GM21381 (cell line): ENCODE results near the gene TMEM220.
"Not testable (repeated sequence)": the region's sequence is repeated elsewhere in the genome, so short reads cannot be mapped to it uniquely, and the experiment has no call there.

Experiments used
- ATAC-seq: cut with Tn5 transposase; IDR thresholded peaks from one replicate; pipeline ENCODE4 v1.9.1; 2021; ENCODE audit warnings: mild to moderate bottlenecking, moderate library complexity; ENCODE audit not compliant: unreplicated experiment

The TMEM220 gene

GRCh38 chr17:10731408-10731879 is 1.6 kb upstream of the TMEM220 start:
- ATAC-seq: no peak

GRCh38 chr17:10730247-10730646 is 424 bp upstream of the TMEM220 start:
- peak; percentile 8 for ATAC-seq

DNA sequence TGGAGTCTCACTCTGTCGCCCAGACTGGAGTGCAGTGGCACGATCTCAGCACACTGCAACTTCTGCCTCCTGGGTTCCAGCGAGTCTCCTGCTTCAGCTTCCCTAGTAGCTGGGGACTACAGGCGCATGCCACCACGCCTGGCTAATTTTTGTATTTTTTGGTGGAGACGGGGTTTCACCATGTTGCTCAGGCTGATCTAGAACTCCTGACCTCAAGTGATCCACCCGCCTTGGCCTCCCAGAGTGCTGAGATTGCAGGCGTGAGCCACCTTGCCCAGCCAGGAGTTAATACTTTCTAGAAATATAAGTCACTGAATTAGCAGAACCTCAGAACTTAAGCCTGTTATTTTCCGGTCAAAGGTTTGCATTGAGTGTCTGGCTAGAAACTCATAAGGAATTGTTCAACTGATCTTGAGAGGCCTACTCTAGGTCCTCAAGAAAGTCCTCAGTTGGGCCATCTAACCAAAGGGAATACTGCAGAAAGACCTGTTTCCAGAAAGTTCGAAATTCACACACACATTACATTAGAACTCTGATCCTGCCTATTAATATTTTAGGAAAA is 1.4 kb downstream of the TMEM220 start:
- ATAC-seq: no peak

DNA sequence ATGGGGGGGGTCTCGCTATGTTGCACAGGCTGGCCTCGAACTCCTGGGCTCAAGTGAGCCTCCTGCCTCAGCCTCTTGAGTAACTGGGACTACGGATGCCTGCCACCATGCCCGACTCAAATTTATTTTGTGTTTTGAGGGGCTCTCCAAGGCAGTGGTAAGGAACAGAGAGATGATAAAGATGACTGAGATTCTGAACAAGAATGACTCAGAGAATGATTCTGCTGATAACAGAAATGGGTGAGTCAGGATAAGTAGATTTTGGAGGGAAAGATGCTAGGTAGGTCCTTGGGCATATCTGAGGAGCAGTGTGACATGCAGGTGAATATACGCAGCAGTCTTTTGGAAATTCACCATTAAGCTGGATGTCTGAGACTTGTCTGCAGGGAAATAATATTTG is 2.6 kb downstream of the TMEM220 start:
- ATAC-seq: no peak

GRCh38 chr17:10726196-10726595 is 3.6 kb downstream of the TMEM220 start:
- no peak for ATAC-seq

- no peak for ATAC-seq
Measured at GRCh38 chr17:10725262-10725661, 4.6 kb downstream of the TMEM220 start.

- no peak for ATAC-seq
Measured at GRCh38 chr17:10724546-10725195, 5.2 kb downstream of the TMEM220 start.

DNA sequence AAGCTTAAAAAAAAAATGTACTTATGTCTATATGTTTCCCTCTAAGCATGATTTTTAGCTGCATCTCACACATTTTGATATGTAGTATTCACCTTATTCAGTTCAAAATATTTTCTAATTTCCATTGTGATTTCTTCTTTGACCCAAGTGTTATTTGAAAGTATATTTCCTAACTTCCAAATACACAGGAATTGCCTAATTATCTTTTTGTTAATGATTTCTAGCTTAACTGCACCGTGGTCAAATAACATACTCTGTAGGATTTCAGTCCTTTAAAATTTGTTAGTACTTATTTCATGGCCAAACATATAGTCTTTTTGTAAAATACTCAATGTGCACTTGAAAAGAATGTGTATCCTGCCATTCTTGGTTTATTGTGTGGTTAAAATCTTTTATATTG is 11.3 kb downstream of the TMEM220 start:
- no peak for ATAC-seq

- ATAC-seq: no peak
Measured at GRCh38 chr17:10716218-10716617, 13.6 kb downstream of the TMEM220 start.

GRCh38 chr17:10713318-10713717 is 16.5 kb downstream of the TMEM220 start:
- ATAC-seq: no peak

- no peak for ATAC-seq
Measured at GRCh38 chr17:10705727-10706126, 24.1 kb downstream of the TMEM220 start.

- no peak for ATAC-seq
Measured at GRCh38 chr17:10702574-10702973, 27.2 kb downstream of the TMEM220 start.

- no peak for ATAC-seq
Measured at GRCh38 chr17:10699856-10700255, 30.0 kb downstream of the TMEM220 start.

DNA sequence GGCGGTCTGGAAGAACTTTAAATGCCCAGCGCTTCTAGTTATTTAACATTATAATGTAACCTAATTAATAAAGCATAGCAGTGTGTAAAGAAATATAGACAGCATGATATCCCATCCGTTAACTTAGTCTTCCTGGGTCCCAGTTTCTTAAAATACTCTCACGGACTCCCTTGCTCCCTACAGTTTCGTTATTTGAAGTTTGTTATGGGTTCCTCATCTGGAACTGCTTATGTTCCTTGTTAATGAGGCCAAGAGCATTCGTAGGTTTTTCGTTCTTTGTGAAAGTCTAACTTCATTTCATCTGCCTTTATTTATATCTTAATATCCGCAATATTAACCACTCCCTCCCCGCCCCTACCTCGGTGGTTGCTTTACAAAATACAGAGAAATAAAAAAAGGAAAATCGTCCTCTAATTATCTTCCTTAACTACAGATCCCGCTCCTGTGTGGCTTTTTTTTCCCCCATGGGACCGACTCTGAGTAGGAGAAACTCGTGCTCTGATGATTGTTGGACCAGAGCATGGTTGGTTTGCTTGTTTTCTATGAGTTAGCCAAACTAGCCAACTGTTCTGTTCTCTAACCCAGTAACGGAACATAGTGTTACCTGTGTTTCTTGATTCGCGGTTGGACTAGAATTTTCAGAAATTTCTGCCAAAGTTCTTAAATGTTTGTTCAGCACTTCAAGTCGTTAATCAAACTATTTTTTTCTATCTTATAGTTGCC is 31.6 kb downstream of the TMEM220 start:
- ATAC-seq: no peak

DNA sequence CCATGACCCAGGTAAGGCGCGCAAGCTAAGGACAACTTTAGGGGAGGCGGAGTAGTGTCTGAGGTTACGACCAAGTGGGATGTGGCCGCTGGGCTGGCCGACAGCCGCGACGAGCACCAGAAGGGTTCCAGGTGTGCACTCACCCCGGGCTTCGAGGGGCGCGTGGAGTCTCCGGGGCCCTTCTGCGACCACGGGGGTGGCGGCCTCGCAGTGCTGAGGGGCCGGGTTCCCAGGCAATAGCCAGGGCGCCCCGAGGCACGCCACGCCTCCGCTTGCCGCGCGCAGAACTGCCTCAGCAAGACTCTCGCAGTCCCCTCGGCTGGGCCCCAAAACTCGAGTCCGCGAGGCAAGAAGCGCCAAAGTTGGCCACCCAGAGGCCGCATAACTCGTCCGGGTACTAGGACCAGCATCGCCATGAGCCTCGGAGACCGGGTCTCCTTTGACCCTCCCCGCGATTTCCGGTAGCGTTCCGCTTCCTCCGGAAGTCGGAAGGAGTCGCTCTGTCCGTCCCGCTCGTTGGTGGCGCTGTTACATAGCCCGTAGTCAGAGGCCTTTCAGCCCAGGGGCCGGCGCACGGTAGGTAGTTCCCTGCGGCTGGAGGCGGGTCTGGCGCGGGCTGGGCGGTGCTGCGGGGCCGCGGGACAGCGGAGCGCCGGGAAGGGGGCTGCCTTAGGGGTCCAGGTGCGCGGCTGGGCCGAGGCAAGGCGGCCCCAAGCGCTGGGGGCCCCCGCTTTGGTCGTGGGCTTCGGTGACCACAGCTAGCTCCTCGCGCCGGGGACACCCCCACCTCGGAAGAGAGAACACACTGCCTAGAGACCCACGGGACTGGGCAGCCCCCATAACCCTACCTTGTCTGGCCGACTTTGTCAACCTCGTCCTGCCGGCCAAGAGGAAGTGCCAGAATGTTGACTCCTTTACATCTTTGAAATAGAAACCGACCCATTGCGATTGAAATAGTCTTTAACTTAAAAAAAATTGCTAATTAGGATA is 32.4 kb downstream of the TMEM220 start, which contains the start of the genes ADPRM and SCO1:
ADPRM (plus strand) TSS at position 503 of the 990 bp plus-strand sequence. CDS start 7,333 bp downstream, outside the sequence.
SCO1 (minus strand) TSS at position 442 of the 990 bp plus-strand sequence; CDS start at position 416, 26 bp downstream.
- peak; percentile 95 for ATAC-seq

DNA sequence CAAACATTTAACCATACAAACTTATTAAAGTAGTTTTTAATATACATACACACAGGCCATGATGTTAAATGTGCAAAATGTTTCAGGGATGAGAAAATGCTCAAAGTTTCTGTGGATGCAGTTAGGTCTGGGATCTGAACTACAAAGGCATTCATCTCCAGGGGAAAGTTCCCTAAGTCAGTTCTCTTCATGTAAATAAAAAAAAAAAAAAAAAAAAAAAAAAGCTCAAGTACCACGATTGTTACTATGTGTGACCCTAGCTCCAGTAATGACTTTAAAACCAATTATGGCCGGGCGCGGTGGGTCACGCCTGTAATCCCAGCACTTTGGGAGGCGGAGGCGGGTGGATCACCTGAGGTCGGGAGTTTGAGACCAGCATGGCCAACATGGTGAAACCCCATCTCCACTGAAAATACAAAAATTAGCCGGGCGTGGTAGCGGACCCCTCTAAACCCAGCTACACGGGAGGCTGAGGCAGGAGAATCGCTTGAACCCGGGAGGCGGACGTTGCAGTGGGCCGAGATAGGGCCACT is 33.9 kb downstream of the TMEM220 start:
- ATAC-seq: not testable (repeated sequence)

DNA sequence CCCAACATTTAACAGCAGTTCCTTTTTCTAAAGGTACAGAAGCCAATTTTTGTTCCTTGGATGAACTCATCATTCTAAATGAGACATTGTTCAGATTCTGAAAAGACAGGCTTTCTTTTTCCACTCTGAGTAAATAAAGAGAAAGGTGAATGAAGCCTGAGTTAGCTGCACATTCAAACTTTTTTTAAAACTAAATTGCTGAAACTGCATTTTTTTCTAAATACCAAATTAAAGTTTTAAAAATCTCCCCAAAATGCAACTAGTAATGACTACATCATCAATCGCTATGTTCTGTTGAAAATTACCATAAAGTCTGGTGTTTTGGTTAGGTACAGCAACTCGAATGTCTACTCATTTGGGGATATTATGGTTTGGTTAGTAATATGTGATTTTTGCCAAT is 42.3 kb downstream of the TMEM220 start:
- no peak for ATAC-seq

GRCh38 chr17:10683853-10684252 is 46.0 kb downstream of the TMEM220 start:
- ATAC-seq: no peak

DNA sequence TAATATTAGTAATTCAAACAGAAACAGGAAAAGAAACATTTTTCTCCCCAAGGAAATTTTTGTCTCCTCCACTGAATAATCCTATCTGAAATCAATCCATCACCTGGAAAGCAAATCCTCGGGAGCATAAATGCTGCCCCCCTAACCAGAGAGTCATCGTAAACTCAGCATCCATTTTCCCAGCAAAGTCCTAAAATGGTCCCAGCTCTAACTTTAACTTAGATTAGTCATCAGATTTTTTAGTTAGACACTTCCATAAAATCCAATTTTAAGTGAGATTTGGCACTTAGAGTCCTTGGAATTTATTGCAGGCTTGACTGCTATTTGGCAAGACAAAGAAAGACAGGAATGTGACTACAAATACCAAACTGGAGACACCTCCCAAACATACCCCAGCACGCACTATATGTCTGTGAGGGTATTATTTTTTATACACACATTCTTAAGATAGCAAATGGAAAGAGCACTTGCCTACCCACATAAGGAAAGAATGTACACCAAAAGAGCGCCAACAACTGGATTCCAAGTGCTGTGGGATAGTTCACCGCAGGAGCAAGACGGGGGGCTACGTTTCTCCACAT is 47.9 kb downstream of the TMEM220 start:
- ATAC-seq: no peak

GRCh38 chr17:10674704-10675103 is 55.1 kb downstream of the TMEM220 start:
- ATAC-seq: no peak
